Measurements from ENCODE around the gene MPEG1.

GRCh38 chr11:59186130-59186594 is 26.6 kb downstream of the MPEG1 start:
- TF ChIP-seq REST (IDR thresholded peaks at IDR 0.05; ENCODE audit: insufficient read depth in 1 of 2, low read depth in 2 of 2, low read length in 1 of 2), result no peak
- TF ChIP-seq POLR2AphosphoS5 (IDR thresholded peaks at IDR 0.05; ENCODE audit: low read depth, low read length), result no peak
- TF ChIP-seq CTCF (IDR thresholded peaks at IDR 0.05), result peak; percentile 67
- TF ChIP-seq SIN3A (IDR thresholded peaks at IDR 0.05; ENCODE audit: borderline replicate concordance, insufficient read depth, low read depth, low read length), result no peak
- TF ChIP-seq TCF7L2 (IDR thresholded peaks at IDR 0.05; ENCODE audit: low read depth, low read length), result no peak

Measured in Panc1 (cell line).